A204.1 (cell line): ENCODE results near the gene CAPZA2.
"Not testable (repeated sequence)": the region's sequence is repeated elsewhere in the genome, so short reads cannot be mapped to it uniquely, and the experiment has no call there.

ENCODE experiments used
- FAIRE-seq: peaks from 2 replicates; lab custom pipeline; 2012; peaks lifted over from hg19 to GRCh38; lab: Jason Lieb, UNC

Gene CAPZA2

DNA sequence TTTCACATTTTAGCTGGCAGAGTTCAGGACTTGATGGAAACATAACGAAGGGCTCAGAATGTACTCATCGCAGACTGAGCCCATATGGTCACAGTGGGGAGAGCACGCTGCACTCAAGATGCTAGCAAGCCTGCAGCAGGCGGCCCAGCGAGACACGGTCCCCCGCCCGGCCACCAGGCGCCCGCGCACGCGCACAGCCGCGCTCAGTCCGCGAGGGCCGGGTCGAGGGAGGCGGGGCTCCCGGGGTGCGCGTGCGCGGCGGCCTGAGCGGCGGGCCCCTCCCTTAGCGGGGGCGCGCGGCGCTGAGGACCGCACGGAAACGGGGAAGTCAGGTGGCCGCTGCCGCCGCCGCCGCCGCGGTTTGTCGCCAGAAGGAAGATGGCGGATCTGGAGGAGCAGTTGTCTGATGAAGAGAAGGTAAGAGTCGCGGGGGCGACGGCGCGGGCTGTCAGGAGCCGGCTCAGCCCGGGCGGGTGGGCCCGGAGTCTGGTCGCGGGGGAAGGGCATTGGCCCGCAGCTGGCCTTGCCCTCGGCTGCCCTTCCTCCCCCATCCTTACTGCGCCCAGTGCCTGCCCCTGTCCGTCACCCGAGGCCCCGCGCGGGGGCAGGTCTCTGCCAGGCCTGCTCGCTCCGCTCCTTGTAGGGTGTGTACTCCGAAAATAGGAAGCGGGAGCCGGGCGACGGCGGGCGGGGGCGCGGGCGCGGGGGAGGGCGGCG lies at the start of gene CAPZA2:
TSS of gene CAPZA2 (plus strand) at position 354 of the 717 bp plus-strand sequence. CDS start at position 379, 25 bp downstream.
- FAIRE-seq, result no peak

DNA sequence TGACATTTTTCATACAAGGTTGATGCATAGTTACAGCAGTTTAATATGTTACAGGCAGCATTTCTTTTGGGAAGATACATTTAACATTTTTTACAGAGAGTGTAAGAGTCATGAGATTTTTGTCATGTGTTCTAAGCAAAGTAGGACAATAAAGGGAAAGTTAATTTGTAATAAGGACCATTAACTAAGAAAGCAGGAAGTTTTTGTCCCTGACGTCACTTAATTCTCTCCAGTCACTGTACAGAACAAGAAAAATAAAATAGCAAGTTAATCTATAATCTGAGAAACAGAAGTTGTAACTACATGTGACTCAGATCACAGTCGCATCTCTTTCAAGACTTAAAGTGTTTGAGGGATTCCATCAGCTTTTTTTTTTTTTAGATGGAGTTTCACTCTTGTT lies 49.5 kb upstream of the CAPZA2 start:
- no peak for FAIRE-seq

DNA sequence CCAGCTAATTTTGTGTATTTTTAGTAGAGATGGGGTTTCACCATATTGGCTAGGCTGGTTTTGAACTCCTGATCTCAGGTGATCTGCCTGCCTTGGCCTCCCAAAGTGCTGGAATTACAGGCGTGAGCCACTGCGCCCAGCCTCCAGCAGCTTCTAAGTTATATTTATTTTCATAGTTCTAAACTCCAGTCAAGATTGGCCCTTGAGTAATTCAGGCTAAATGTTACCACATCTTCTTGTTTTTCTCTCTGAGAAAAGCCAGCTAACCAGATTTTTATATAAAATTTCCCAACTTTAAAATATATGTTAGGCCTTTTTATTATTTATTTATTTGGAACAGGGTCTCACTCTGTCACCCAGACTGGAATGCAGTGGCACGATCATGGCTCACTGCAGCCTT lies 49.0 kb upstream of the CAPZA2 start:
- FAIRE-seq, result not testable (repeated sequence)

DNA sequence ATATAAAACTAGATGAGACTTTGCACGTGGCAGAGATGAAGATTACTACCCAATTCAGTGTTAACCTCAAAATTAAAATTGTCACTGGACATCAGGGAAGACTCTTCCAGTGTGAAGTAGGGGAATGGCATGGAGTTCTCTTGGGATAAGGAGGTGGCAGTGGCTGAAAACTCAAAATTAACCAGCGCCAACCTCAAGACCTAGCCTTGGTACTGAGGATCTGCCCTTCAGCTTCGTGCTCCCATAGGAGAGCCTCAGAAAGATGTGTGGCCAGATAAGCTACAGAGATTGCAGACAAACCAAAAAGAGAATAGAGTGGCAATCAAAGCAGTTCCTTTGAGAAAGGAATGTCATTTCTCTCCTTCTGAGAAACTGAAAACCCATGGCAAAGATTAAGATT lies 47.3 kb upstream of the CAPZA2 start:
- no peak for FAIRE-seq

DNA sequence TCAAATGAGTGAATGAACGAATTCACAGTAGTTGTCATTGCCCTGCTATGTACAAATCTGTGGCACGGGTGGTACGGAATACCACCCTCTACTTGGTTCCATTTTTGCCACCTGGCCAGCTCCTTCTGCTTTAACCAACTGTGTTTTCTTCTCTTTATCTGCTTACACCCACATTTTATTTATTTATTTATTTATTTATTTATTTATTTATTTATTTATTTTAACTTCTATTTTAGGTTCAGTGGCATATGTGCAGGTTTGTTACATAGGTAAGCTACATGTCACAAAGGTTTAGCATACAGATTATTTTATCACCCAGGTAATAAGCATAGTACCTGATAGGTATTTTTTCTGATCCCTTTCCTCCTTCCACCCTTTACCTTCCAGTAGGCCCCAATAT lies 42.2 kb upstream of the CAPZA2 start:
- no peak for FAIRE-seq

DNA sequence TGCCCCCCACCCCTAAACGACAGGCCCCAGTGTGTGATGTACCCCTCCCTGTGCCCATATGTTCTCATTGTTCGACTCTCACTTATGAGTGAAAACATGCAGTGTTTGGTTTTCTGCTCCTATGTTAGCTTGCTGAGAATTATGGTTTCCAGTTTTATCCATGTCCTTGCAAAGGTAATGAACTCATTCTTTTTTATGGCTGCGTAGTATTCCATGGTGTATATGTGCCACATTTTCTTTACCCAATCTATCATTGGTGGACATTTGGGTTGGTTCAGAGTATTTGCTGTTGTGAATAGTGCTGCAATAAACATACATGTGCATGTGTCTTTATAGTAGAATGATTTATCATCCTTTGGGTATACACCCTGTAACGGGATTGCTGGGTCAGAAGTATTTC lies 40.7 kb upstream of the CAPZA2 start:
- not testable (repeated sequence) for FAIRE-seq

DNA sequence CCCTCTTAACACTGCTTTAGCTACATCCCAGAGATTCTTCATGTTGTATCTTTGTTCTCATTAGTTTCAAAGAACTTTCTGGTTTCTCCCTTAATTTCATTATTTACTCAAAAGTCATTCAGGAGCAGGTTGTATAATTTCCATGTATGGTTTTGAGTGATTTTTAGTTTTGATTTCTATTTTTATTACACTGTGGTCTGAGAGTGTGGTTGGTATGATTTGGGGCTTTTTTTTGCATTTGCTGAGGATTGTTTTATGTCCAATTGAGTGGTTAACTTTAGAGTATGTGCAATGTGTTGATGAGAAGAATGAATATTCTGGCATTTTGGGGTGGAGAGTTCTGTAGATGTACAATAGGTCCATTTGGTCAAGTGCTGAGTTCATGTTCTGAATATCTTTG lies 37.9 kb upstream of the CAPZA2 start:
- no peak for FAIRE-seq

DNA sequence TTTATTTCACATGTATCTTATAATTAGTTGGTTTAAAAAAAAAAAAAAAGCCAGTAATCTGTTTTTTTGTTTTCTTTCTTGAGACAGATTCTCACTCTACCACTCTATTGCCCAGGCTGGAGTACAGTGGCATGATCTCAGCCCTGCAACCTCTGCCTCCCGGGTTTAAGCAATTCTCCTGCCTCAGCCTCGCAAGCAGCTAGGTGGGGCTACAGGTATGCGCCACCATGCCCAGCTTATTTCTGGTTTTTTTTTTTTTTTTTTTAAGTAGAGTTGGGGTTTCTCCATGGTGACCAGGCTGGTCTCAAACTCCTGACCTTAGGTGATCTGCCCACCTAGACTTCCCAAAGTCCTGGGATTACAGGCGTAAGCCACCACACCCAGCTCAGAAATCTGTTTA lies 34.1 kb upstream of the CAPZA2 start:
- no peak for FAIRE-seq

DNA sequence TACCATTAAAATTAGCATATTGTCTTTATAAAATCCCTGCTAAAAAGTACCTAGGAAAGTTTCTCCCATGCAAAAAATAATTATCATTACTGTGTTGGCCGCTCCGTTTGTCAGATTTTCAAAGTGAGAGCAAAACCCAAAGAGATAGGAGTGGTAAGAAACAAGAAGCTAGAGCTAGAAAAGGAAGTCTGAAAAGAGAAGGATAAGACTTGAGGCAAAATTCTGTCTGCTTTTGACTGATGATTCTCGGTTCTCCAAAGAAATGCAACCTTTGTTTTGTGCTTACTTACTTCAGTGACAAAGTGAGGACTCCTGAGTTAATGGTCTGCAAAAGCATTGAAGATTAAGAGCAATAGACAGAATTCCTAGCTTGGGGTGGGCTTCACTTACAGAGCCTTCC lies 33.3 kb upstream of the CAPZA2 start:
- FAIRE-seq, result no peak

DNA sequence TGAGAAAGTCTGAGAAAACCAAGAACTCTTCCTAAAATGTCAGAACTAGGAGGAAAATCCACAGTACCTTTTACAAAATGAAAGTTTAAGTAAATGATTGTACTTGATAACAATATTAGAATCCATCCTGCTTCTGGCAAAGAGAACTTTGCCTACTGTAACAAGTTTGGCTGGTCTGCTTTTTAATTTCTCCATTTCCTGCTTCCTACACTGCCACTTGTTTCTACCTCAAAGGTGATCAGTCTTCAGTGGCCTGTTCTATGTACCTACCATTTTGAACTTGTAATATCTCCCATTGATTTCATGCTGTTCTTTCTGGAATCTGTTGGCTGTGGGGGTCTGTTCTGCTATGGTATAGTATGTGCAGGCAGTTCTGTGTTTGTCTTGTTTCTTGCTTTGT lies 32.9 kb upstream of the CAPZA2 start:
- no peak for FAIRE-seq

DNA sequence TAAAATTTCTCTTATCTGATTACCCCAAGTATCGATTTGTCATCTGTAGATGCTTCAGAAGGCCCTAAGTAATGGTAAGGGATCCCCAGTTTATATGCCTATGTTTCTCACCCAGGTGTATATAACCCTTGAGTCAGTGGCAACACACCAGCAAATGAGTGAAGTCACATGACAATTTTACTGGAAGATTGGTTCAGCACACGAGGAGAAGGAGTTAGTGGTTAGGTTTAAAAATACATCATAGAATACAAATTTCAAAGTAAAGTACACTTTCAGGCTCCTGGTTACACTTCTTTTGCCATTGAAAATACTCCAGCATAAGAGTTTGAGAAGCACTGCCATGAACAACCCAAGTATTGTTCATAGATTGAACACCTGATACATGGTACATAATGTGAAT lies 29.7 kb upstream of the CAPZA2 start:
- FAIRE-seq, result no peak

DNA sequence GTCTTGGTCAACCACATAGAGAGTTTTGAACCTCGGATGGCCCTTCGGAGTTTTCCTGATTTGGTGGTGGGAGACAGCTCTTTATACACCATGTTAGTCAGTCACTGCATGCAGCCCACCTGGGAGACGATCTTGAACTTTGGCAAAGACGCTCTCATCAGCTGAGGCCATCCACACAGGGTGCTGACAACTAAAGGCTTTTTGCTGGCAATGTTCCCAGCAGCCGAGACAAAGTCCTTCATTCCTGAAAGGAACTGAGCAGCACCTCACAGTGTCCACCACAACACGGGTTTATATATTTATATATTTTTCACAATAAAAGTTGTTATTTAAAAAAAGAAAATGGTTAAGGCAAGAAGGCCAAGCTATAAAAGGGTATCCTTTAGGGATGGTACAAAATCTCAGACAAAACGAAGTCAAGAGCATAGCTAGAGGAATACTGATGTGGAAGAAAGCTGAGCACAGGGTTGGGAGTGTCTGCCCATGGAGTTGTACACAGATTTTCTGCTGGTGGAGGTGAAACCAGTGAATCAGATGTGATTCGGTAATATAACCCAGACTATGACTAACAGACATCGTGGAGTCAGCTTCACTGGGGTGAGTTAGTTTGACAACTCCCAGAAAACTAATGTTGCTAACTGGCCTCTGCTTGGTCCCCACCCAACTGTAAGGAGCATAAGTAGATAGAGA lies 27.4 kb upstream of the CAPZA2 start:
- no peak for FAIRE-seq

DNA sequence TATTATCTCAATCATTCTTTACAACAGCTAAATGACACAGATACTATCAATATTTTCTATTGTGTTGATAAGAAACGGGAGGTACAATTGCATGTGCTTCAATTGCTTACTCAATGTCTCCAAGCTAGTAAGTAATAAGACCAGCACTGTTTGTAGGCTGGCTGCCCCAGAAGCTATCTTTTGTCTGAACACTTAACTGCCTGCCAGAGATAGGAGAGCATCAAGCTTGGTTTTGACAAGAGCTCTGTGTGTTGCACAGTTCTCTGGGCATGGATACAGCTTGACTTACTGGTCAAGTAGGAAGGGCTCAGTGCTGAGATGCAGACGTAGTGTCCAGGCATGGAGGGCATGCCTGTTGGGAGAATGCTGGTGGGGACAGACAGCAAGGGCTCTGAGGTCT lies 26.3 kb upstream of the CAPZA2 start:
- no peak for FAIRE-seq

DNA sequence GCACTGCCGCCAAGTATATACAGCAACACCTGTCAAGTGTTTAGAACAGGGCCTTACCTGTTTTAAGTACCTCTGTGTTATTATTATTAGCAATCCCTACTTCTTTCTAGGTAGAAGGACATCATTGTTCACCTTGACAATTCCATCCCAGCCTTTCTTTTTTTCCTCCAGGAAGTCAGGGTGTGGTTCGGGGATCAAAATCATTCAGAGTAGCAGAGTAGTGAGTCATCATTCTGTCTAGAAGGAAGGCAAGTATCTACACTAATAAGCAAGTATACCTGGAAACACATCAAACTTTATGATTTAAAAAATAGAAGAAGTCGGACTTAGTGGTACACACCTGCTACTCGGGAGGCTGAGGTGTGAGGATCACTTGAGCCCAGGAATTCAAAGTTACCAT lies 25.5 kb upstream of the CAPZA2 start:
- no peak for FAIRE-seq

DNA sequence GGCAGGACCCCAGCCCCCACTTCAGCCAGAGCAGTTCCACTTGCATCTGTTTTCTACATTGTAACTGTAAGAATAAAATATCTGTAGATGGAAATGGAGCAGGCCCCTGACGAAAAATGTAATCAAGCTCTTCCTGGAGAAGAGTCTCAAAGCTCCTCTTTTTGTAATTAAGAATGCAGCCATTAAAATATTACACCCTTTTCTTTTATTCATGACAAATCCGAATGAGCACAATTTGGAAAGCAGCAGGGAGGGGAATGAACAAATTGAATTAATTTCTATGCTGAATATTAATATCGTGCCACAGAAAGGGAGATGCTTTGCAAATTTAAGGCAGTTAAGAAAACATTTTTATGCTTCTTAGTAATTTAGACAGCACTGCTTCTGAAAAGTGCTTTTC lies 24.8 kb upstream of the CAPZA2 start:
- no peak for FAIRE-seq

DNA sequence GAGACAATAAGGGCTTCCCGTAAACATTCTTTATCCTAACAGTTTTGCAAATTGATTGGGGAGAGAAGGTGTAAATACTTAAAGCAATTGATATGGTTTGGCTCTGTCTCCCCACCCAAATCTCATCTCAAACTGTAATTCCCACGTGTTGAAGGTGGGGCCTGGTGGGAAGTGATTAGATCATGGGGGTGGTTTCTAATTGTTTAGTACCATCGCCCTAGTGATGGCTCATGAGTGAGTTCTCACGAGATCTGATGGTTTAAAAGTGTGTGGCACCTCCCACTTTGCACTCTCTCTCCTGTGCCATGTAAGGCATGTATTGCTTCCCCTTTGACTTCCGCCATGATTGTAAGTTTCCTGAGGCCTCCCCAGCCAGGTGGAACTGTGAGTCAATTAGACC lies 22.1 kb upstream of the CAPZA2 start:
- FAIRE-seq, result no peak

DNA sequence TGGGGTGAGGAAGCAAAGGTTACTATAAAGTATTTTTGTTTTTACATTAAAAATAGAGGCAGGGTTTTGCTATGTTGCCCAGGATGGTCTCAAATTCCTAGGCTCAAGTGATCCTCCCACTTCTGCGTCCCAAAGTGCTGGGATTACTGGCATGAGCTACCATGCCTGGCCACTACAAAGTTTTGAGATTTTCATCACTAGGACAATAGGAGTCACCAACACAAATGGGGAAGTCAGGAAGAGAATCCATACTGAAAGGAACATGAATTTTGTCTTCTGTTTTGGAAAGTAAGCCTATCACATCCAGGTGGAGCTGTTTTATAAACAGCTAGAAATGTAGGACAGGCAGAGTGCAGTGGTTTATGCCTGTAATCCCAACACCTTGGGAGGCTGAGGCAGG lies 20.0 kb upstream of the CAPZA2 start:
- no peak for FAIRE-seq

DNA sequence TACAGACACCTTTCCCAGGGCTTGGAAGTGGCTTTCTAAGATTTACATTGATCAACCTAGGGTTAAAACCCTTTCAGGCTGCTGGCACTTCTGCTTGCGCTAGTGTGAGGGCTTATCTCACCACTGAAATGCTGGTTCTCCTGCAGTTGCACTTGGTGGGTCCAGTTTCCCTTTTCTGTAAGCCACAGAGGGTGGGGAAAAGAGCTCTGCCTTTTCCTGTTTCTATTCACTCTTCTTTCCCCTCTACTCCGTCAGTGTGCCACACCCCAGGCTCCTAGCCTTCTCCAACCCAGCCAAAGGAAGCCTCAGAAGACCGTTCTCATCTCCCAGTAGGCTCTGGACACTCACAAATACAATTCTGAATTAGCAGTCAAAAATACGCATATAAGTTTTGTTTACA lies 19.0 kb upstream of the CAPZA2 start:
- no peak for FAIRE-seq

DNA sequence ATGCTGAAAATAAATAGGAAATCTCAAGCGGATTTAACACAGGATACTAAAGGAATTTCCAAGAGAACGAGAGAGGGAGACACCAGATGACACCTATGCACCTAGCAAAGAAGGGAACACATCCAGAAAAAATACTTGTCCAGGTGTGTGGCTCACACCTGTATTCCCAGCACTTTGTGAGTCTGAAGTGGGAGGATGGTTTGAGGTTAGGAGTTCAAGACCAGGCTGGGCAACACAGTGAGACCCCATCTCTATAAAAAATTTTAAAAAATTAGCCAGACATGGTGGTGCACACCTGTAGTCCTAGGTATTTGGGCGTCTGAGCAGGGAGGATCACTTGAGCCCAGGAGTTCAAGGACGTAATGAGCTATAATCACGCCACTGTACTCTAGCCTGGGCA lies 11.2 kb upstream of the CAPZA2 start:
- no peak for FAIRE-seq

DNA sequence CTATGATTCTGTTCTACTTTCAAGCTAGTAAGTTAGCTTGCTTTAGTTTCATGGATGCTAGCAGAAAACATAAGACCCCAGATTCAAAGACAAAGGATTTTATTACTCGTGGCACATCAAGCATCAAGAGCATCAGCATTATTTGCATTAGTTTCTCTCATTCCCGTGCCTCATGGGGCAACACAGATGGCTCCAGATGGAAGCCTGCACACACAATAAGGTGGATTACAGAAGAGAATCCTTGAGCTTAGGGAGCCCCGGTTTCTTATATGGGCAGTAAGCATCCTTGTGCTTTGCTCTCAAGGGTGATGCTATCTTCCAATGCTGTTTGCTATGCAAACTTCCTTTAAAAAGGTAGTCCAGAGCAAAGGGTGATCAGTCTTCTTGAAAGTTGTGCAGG lies 10.7 kb upstream of the CAPZA2 start:
- no peak for FAIRE-seq

DNA sequence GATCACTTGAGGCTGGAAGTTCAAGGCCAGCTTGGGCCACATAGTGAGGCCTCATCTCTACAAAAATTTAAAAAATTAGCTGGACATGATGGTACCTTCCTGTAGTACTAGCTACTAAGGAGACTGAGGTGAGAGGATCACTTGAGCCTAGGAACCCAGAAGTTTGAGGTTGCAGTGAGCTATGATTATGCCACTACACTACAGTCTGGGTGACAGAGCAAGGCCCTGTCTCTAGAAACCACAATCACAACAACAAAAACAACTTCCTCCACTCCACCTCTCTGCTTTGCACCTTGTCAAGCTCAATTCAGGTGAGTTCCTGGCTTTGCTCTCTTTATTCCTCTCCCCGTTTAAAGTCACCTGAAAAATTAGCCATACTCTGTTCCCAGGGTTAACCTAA lies 8.3 kb upstream of the CAPZA2 start:
- FAIRE-seq, result no peak

DNA sequence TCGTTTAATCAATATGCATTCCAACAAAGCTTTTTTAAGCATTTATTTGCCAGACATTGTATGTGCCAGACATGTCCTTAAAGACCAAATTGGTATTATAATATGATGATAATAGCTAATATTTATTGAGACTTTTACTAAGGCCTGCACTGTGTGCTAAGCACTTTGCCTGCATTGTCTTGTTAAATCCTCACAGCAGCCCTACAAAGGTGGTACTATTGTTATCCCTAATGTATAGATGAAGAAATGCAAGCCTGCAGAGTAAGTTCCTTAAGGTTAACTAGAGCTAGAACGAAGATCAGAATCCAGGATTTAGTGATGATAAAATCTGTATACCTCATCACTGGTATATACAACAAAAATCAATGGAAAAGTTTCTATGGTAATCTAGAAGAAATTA lies 5.3 kb upstream of the CAPZA2 start:
- no peak for FAIRE-seq

DNA sequence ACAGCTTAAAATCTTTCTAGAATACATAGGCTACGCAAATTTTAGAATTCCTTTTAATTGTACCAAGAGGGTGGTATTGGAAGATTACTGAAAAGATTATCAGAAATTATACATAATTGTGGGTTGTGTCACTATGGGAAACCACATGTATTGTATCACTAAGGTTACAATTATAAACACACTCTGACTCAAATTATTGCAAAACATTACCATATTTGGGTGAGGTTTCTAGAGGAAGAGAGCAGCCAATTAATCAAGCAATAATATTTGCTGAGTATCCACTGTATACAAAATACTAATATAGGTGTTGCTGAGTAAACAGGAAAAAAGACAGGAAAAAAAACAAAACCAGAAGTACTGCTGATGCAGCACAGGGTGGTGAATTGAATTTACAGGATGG lies 3.1 kb upstream of the CAPZA2 start:
- FAIRE-seq, result no peak

DNA sequence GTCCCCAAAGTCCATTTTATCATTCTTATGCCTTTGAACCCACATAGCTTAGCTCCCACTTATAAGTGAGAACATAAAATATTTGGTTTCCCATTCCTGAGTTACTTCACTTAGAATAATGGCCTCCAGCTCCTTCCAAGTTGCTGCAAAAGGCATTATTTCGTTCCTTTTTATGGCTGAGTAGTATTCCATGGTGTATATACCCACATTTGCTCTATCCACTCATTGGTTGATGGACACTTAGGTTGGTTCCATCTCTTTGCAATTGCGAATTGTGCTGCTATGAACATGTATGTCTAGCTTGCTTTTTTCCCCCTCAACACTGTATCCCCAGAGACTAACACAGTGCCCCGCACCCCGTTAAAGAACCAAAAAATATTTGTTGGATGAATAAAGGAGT lies 670 bp upstream of the CAPZA2 start:
- no peak for FAIRE-seq
